SJSA1 (cell line): ENCODE results near the gene CCDC82. TPM values are rescaled to one million over a fixed set of nuclear protein-coding genes. Genes with fewer than 3 reads are reported as not detected.
"Not testable (repeated sequence)": the region's sequence is repeated elsewhere in the genome, so short reads cannot be mapped to it uniquely, and the experiment has no call there.

Experiments
- DNase-seq, 2 experiments: peaks; one replicate each; pipeline ENCODE4 v3.0.0-alpha.2; 2015 to 2020; ENCODE audit warnings: low spot score in 2 of 2, low read depth in 1 of 2
- H3K27ac ChIP-seq: fragments of 250-450 bp; sonication (Bioruptor Pico); 2 replicates; pipeline ENCODE4 v1.5.1; 2020; ENCODE audit warnings: mild to moderate bottlenecking, moderate library complexity
- H3K27me3 ChIP-seq: fragments of 250-450 bp; sonication (Bioruptor Pico); replicated peaks from 2 replicates; pipeline ENCODE4 v1.5.1; 2020; ENCODE audit warnings: mild to moderate bottlenecking, moderate library complexity
- H3K36me3 ChIP-seq: fragments of 250-450 bp; sonication (Bioruptor Pico); 2 replicates; pipeline ENCODE4 v1.5.1; 2020; ENCODE audit warnings: mild to moderate bottlenecking
- H3K4me1 ChIP-seq: fragments of 250-450 bp; sonication (Bioruptor Pico); replicated peaks from 2 replicates; pipeline ENCODE4 v1.6.1; 2021; ENCODE audit warnings: mild to moderate bottlenecking
- H3K4me3 ChIP-seq: fragments of 250-450 bp; sonication (Bioruptor Pico); 2 replicates; pipeline ENCODE4 v1.5.1; 2020; ENCODE audit warnings: mild to moderate bottlenecking
- H3K9me3 ChIP-seq: fragments of 250-450 bp; sonication (Bioruptor Pico); replicated peaks from 2 replicates; pipeline ENCODE4 v1.5.1; 2020; ENCODE audit warnings: mild to moderate bottlenecking
- total RNA-seq: library from RNA; depleted of rRNA; stranded (reverse); fragments of >200 nt; shearing (Covaris generic); gene quantifications from 2 replicates; pipeline ENCODE4 v1.2.3, GENCODE V29; 2014; rRNA removed

Gene CCDC82
- 12.6 and 23.7 TPM in 2 replicates for total RNA-seq

DNA sequence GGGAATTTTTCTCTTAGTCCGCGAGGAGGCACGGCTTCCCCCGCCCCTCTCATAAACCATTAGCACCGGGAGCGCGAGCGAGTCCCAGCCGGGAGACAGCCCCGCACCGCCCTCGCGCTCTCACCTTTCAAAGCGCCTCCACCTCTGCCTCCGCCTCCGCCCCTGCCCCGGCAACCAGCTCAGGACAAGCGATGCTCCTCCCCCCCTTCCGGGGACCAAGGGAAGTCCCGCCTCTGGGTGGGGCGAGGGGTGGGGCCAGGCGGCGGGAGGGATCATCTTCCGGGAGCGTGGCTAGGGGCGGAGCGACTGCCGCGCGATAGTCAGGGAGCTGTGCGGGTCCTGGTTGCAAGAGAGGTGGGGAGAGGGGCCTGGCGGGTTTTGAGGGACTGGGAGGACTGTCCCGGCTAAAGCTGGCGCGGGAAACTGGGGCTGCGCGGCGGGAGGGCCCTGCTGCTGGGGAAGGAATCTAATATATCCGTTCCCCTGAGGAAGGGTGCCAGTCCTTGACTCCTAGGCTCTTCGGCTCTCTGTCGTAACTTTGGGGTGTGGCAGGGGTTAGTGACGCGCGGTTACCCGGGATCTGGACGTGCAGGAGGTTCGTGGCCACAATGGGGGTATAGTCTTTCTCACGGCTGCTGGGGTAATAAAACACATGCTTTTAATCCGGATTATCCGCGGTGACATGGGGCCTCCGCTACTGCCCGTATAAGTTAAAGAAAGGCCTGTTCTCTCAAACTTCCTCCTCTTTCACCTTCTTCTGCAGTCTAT, at the start of gene CCDC82, which contains the start of gene JRKL:
Gene CCDC82 (minus strand): TSS at position 193 of the 768 bp plus-strand sequence. CDS start 5,165 bp downstream, outside the sequence.
Gene JRKL (plus strand): TSS at position 294 of the 768 bp plus-strand sequence. CDS start 637 bp downstream, outside the sequence.
- peak; percentile 88 to 90 for DNase-seq
- no peaks in the 10 kb centered on the region for H3K9me3 ChIP-seq
- peaks cover 3% of the 10 kb centered on the region; the same call in 1 of the 2 replicates for H3K4me1 ChIP-seq
- peaks cover 14% of the 10 kb centered on the region for H3K36me3 ChIP-seq
- H3K27me3 ChIP-seq = no peaks in the 10 kb centered on the region
- H3K27ac ChIP-seq = peak within 1 kb of the TSS; percentile 69
- peak within 1 kb of the TSS; percentile 62 for H3K4me3 ChIP-seq

- H3K36me3 ChIP-seq, DNase-seq, H3K4me1 ChIP-seq, H3K9me3 ChIP-seq, H3K4me3 ChIP-seq, H3K27ac ChIP-seq, H3K27me3 ChIP-seq: not testable (repeated sequence)
Measured at GRCh38 chr11:96432654-96433053, 42.9 kb upstream of the CCDC82 start.

DNA sequence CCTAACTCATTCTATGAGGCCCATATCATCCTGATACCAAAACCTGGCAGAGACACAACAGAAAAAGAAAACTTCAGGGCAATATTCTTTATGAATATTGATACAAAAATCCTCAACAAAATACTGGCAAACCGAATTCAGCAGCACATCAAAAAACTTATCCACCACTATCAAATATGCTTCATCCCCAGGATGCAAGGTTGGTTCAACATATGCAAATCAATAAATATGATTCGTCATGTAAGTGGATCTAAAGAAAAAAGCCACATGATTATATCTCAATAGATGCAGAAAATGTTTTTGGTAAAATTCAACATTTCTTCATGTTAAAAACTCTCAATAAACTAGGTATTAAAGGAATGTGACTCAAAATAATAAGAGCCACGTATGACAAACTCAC, 41.0 kb upstream of the CCDC82 start:
- H3K36me3 ChIP-seq = no peaks in the 10 kb centered on the region

DNA sequence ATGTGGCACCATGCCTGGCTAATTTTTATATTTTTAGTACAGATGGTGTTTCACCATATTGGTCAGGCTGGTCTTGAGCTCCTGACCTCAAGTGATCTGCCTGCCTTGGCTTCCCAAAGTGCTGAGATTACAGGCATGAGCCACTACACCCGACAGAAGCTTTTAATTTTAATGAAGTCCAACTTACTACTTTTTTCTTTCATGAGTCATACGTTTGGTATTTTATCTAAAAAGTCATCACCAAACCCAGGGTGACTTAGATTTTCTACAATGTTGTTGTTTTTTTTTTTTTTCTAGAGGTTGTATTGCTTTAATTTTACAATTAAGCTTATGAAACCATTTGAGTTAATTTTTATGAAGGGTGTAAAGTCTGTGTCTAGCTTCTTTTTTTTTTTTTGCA, 35.0 kb upstream of the CCDC82 start:
- Histone ChIP-seq H3K4me3 (no peak overlapping the region), H3K36me3 (no peaks in the 10 kb centered on the region), H3K9me3 (no peaks in the 10 kb centered on the region), H3K4me1 (0 out of 2 replicates have a peak, but pooled peaks cover 3% of the 10 kb centered on the region), H3K27ac (no peak overlapping the region), H3K27me3 (no peaks in the 10 kb centered on the region)
- peak in 1 of 2 experiments; percentile 12 for DNase-seq

More for the DNA sequence above, 41.0 kb upstream of the CCDC82 start:
- no peaks in the 10 kb centered on the region for H3K9me3 ChIP-seq
- H3K27ac ChIP-seq = no peak overlapping the region
- no peak overlapping the region for H3K4me3 ChIP-seq
- H3K27me3 ChIP-seq = no peaks in the 10 kb centered on the region
- H3K4me1 ChIP-seq = no peaks in the 10 kb centered on the region
- no peak for DNase-seq

GRCh38 chr11:96413408-96413807, 23.7 kb upstream of the CCDC82 start:
- no peaks in the 10 kb centered on the region for H3K36me3 ChIP-seq
- no peaks in the 10 kb centered on the region for H3K9me3 ChIP-seq
- H3K4me1 ChIP-seq = no peaks in the 10 kb centered on the region
- no peak overlapping the region for H3K4me3 ChIP-seq
- no peak overlapping the region for H3K27ac ChIP-seq
- DNase-seq = no peak
- no peaks in the 10 kb centered on the region for H3K27me3 ChIP-seq

DNA sequence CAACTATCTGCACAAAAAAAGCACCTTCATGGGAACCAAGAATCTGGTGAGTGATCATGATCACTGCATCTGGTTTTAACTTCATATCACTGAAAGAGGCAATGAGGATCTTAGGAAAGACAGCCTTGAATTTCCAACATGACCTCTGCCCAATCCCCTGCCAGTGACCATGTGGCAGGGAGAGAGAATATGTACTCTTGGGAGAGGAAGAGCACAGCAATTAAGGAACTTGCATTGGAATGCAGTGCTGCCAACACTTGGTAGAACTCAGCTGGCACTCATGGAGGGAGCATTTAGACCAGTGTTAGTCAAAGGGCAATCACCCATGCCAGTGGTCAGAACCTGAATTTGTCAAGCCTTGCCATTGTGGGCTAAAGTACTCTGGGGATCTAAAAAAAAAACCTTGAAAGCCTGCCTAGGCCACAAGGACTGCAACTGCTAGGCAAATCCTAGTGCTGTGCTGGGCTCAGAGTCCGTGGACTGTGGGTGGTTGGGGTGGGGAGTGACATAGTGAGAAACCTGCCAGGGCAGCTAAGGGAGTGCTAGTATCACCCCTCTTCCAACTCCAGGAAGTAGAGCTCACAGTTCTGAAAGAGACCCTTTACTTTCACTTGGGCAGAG, 23.2 kb upstream of the CCDC82 start:
- no peak for DNase-seq
- no peak overlapping the region for H3K27ac ChIP-seq
- no peaks in the 10 kb centered on the region for H3K9me3 ChIP-seq
- H3K4me1 ChIP-seq = no peaks in the 10 kb centered on the region
- H3K4me3 ChIP-seq = no peak overlapping the region
- H3K27me3 ChIP-seq = no peaks in the 10 kb centered on the region
- H3K36me3 ChIP-seq = no peaks in the 10 kb centered on the region

DNA sequence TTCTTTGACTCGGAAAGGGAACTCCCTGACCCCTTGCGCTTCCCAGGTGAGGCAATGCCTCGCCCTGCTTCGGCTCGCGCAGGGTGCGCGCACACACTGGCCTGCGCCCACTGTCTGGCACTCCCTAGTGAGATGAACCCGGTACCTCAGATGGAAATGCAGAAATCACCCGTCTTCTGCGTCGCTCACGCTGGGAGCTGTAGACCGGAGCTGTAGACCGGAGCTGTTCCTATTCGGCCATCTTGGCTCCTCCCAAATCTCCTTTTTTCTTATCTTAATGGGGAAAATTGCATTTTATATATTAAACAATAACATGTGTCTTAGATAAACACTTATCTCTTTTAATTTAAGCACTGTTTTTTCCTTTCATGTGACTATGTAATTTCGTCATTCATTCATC, 21.7 kb upstream of the CCDC82 start:
- not testable (repeated sequence) for H3K36me3 ChIP-seq, H3K4me1 ChIP-seq, H3K27ac ChIP-seq, H3K27me3 ChIP-seq, H3K9me3 ChIP-seq, DNase-seq, H3K4me3 ChIP-seq

- DNase-seq = no peak
- H3K4me1 ChIP-seq = no peaks in the 10 kb centered on the region
Measured at GRCh38 chr11:96400697-96401096, 11.0 kb upstream of the CCDC82 start.

GRCh38 chr11:96397863-96398262, 8.2 kb upstream of the CCDC82 start:
- Histone ChIP-seq H3K27ac (no peak overlapping the region), H3K4me3 (no peak overlapping the region), H3K9me3 (no peaks in the 10 kb centered on the region), H3K4me1 (no peaks in the 10 kb centered on the region), H3K36me3 (no peaks in the 10 kb centered on the region), H3K27me3 (no peaks in the 10 kb centered on the region)
- DNase-seq = no peak

More at GRCh38 chr11:96400697-96401096, 11.0 kb upstream of the CCDC82 start:
- Histone ChIP-seq H3K36me3 (no peaks in the 10 kb centered on the region), H3K27ac (no peak overlapping the region), H3K9me3 (no peaks in the 10 kb centered on the region), H3K4me3 (no peak overlapping the region), H3K27me3 (no peaks in the 10 kb centered on the region)

DNA sequence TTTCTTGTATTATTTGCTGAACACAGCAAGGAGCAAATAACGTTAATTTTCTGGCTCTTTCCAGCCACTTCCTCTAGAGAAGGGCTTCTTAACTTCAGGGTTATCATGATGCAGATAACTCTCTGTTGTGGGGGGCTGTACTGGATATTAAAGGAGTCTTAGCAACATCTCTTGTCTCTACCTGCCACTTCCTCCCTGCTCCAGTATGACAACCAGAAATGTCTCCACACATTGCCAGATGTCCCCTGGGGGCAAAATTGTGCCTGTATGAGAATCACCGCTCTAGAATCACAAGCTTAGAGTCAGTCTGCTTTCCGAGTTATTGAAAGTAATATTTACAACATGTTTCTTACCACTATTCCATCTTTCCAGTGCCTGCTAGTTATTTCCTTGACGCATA, 6.9 kb upstream of the CCDC82 start:
- DNase-seq = no peak
- Histone ChIP-seq H3K9me3 (no peaks in the 10 kb centered on the region), H3K36me3 (0 out of 2 replicates have a peak, but pooled peaks cover 2% of the 10 kb centered on the region), H3K4me1 (no peaks in the 10 kb centered on the region; the same call in 1 of the 2 replicates), H3K4me3 (no peak overlapping the region), H3K27ac (no peak overlapping the region), H3K27me3 (no peaks in the 10 kb centered on the region)

DNA sequence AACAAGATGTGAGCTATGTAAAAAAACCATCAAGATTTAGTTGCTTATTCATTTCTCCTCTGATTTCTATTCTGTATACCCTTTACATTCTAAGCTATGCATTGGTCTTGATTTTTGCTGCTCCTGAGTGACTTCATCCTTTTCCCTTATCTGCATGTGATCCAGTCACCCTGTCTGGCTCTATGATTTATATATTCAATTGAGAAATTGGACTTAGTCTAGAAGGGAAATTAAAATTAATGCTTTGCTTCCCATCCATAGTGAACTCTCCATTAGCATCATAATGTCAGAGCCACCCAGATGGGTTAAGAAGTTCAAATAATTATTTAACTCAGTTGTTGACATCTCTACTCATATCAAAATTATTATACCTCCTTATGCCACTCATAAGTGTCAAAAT, 5.1 kb upstream of the CCDC82 start:
- Histone ChIP-seq H3K9me3 (no peaks in the 10 kb centered on the region), H3K36me3 (peaks cover 9% of the 10 kb centered on the region; the same call in 1 of the 2 replicates), H3K27me3 (no peaks in the 10 kb centered on the region), H3K27ac (no peak overlapping the region), H3K4me1 (peaks cover 3% of the 10 kb centered on the region; the same call in 1 of the 2 replicates), H3K4me3 (no peak overlapping the region)
- DNase-seq = no peak

DNA sequence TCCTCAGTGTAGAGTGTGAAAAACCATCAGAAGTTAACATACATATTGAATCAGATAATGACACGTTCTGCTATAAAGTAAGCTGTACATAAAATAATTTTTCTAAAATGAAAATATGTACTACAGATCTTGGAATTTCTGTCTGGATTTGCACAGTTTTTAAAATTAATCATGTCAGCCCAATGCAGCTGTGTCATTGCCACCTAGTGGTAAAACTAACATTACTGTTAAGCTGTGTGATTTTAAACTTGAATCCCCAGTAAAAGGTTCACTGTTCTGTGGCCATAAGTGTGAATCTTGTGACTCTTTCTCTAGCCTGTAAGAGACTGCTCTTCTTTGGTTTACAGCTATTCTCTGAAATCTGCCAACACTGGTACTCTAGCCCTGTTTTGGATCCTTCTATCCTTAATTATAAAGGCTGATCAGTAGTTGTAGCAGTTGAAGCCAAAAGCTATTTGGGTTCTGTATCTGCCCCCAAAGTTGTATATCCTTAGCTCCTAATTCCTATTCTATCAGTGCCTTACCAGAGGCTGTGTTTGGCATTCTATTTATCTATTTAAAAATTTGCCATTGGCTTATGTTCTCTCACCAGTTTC, 4.1 kb upstream of the CCDC82 start:
- no peak for DNase-seq
- Histone ChIP-seq H3K27ac (no peak overlapping the region), H3K27me3 (no peaks in the 10 kb centered on the region), H3K9me3 (no peaks in the 10 kb centered on the region), H3K4me3 (no peak overlapping the region), H3K4me1 (peaks cover 3% of the 10 kb centered on the region; the same call in 1 of the 2 replicates), H3K36me3 (peaks cover 14% of the 10 kb centered on the region)

- Histone ChIP-seq H3K4me3 (no peak overlapping the region), H3K27me3 (no peaks in the 10 kb centered on the region), H3K27ac (no peak overlapping the region), H3K4me1 (peaks cover 3% of the 10 kb centered on the region; the same call in 1 of the 2 replicates), H3K36me3 (peaks cover 14% of the 10 kb centered on the region), H3K9me3 (no peaks in the 10 kb centered on the region)
- no peak for DNase-seq
Measured at GRCh38 chr11:96391698-96392307, 2.1 kb upstream of the CCDC82 start.
